AG10803 (cell line): ENCODE measurements around the gene TRABD2B.

Experiments used
- DNase-seq: peaks from one replicate; pipeline ENCODE4 v3.0.0; 2010; ENCODE audit warnings: low read depth
- H3K4me3 ChIP-seq: 2 replicates; pipeline ENCODE4 v1.5.1; 2011; ENCODE audit warnings: mild to moderate bottlenecking, low read length, control low read depth
- CTCF ChIP-seq: conservative IDR thresholded peaks from 2 replicates; pipeline ENCODE4 v1.5.1; 2011; ENCODE audit warnings: mild to moderate bottlenecking, low read length, control low read depth, inconsistent platforms

Gene TRABD2B

GRCh38 chr1:47997289-47998200 lies at the start of gene TRABD2B:
Gene TRABD2B (minus strand): TSS chr1:47997385.
- TF ChIP-seq CTCF: peak; percentile 60
- DNase-seq: peak; percentile 50
- peak within 1 kb of the TSS; percentile 62 for H3K4me3 ChIP-seq

GRCh38 chr1:48044311-48044710 lies 47.1 kb upstream of the TRABD2B start:
- no peak for DNase-seq
- no peak for TF ChIP-seq CTCF
- no peak overlapping the region for H3K4me3 ChIP-seq

- DNase-seq: no peak
- TF ChIP-seq CTCF: no peak
- H3K4me3 ChIP-seq: no peak overlapping the region
These were observed 46.4 kb upstream of the TRABD2B start for GRCh38 chr1:48043622-48044021.

- no peak for TF ChIP-seq CTCF
- H3K4me3 ChIP-seq: no peak overlapping the region
- no peak for DNase-seq
These were observed 43.0 kb upstream of the TRABD2B start for GRCh38 chr1:48040154-48040553.

- no peak for TF ChIP-seq CTCF
- no peak overlapping the region for H3K4me3 ChIP-seq
- no peak for DNase-seq
These were observed 42.2 kb upstream of the TRABD2B start for GRCh38 chr1:48039088-48040054.

- TF ChIP-seq CTCF: no peak
- H3K4me3 ChIP-seq: no peak overlapping the region
- no peak for DNase-seq
These were observed 41.1 kb upstream of the TRABD2B start for GRCh38 chr1:48038270-48038767.
